Naive B cell (primary cell): Measurements from ENCODE around the gene PTPN7. TPM values are rescaled to one million over a fixed set of nuclear protein-coding genes. Genes with fewer than 3 reads are reported as not detected.

Experiments
- ATAC-seq, 2 donors: fragments of 150-1000 bp; cut with Tn5 transposase; 2 replicates each; pipeline ENCODE4 v1.10.0; 2021; ENCODE audit warnings: low read depth in 2 of 2, mild to moderate bottlenecking in 2 of 2, moderate library complexity in 2 of 2
- DNase-seq: peaks from one replicate; pipeline ENCODE4 v3.0.0; 2022
- H3K27ac Mint-ChIP-seq, 6 donors: one replicate each; pipeline ENCODE4 v1.8.0; 2020 to 2022; ENCODE audit warnings: mild to moderate bottlenecking in 6 of 6, mixed read lengths in 6 of 6, moderate library complexity in 5 of 6, inconsistent platforms in 2 of 6
- H3K27me3 Mint-ChIP-seq, 3 donors: one replicate each; pipeline ENCODE4 v1.8.0; 2021 to 2022; ENCODE audit warnings: mixed read lengths in 3 of 3, mild to moderate bottlenecking in 1 of 3
- H3K36me3 Mint-ChIP-seq, 2 donors: one replicate each; pipeline ENCODE4 v1.8.0; 2020 to 2022; ENCODE audit warnings: mixed read lengths in 2 of 2, inconsistent platforms in 1 of 2, mild to moderate bottlenecking in 1 of 2
- H3K4me1 Mint-ChIP-seq, 3 donors: one replicate each; pipeline ENCODE4 v1.8.0; 2020 to 2022; ENCODE audit warnings: mixed read lengths in 3 of 3, inconsistent platforms in 1 of 3, mild to moderate bottlenecking in 1 of 3, moderate library complexity in 1 of 3
- H3K4me3 Mint-ChIP-seq, 8 donors: one replicate each; pipeline ENCODE4 v1.8.0; 2020 to 2022; ENCODE audit warnings: mild to moderate bottlenecking in 8 of 8, mixed read lengths in 8 of 8, moderate library complexity in 8 of 8, inconsistent platforms in 2 of 8
- H3K9me3 Mint-ChIP-seq, 7 donors: one replicate each; pipeline ENCODE4 v1.8.0; 2020 to 2022; ENCODE audit warnings: mixed read lengths in 7 of 7, mild to moderate bottlenecking in 5 of 7, inconsistent platforms in 2 of 7, moderate library complexity in 1 of 7
- polyA plus RNA-seq, 6 donors: library from polyadenylated mRNA; unstranded; fragments of 300-500 nt; fragmentation: Illumina TruSeq; gene quantifications; one replicate each; pipeline ENCODE4 v1.2.3, GENCODE V29; 2021; ENCODE audit warnings: low read depth in 6 of 6

PTPN7 gene
- polyA plus RNA-seq, 6 donors from 2014 or later, result 19.0 to 41.5 (median 22.9) TPM

DNA sequence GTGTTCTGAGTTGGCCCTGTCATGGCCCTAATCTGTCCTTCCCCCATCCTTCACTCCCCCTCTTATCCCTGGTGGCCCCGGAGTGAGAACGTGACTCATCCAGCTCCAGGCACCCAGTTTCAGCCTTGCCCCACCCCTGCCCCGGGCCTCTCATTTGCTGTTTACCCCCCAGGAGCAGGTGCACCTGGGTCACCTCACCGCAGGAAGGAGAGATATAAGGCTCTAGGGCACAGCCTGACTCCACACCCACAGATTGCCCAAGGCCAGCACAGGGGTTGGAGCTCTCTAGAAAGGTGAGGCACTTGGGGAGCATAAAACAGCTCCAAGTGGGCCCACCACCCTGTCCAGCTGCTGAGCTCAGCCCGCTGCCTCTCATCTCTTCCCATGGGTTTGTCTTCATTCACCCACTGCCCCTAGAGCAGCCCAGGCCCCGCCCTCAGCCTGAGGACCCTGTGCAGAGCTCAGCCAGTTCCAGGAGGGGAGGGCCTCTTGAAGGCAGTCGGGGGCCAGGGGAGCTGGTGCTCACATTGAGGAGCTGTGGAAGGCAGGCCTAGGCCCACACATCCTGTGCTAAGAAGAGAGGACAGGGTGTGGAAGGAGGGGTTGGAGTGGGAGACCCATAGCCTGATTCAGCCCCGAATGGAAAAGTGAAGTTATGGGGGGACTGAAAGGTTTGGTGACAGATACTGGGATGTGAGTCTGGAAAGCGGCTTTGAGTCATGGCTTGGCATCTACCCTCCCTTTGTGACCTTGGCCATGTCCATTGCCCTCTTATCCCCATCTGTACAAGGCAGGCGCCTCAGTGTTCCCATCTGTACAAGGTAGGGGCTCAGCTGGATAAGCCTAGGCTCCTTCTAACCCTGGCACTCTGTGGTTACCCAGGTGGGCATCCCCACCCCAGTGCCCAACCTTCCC, 53.8 kb downstream of the PTPN7 start:
- DNase-seq, result no peak
- no peak for ATAC-seq
- no peak overlapping the region for H3K27ac Mint-ChIP-seq
- H3K4me1 Mint-ChIP-seq, result no peaks in the 10 kb centered on the region
- H3K27me3 Mint-ChIP-seq, result peaks cover 4 to 13% (median 10%) of the 10 kb centered on the region in 3 donors
- no peaks in the 10 kb centered on the region for H3K36me3 Mint-ChIP-seq
- no peaks in the 10 kb centered on the region for H3K9me3 Mint-ChIP-seq
- no peak overlapping the region for H3K4me3 Mint-ChIP-seq

- Mint-ChIP-seq H3K4me1 (no peaks in the 10 kb centered on the region), H3K4me3 (no peak overlapping the region), H3K27me3 (peaks cover 4 to 13% (median 10%) of the 10 kb centered on the region in 3 donors), H3K36me3 (no peaks in the 10 kb centered on the region), H3K9me3 (no peaks in the 10 kb centered on the region), H3K27ac (no peak overlapping the region)
- ATAC-seq (no peak), DNase-seq (no peak)
Observed at GRCh38 chr1:202105571-202106339, 54.6 kb downstream of the PTPN7 start.

DNA sequence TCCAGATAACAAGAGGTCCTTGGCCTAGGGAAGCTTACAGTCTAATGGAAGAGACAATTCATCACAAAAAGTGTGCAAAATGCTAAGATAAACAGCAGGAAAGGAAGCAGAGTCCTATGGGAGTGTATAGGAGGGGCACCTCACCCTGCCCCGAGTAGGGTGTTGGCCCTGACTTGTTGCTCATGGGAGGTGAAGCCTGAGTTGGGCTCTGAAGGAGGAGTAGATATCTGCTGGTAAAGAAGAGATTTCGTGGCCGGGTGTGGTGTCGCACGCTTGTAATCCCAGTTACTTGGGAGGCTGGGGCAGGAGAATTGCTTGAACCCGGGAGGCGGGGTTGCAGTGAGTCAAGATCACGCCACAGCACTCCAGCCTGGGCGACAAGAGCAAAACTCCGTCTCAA, 56.3 kb downstream of the PTPN7 start:
- ATAC-seq, result no peak
- DNase-seq, result no peak
- H3K27me3 Mint-ChIP-seq, result peaks cover 4 to 13% (median 10%) of the 10 kb centered on the region in 3 donors
- H3K4me3 Mint-ChIP-seq, result no peak overlapping the region
- no peak overlapping the region for H3K27ac Mint-ChIP-seq
- H3K36me3 Mint-ChIP-seq, result no peaks in the 10 kb centered on the region
- H3K9me3 Mint-ChIP-seq, result no peaks in the 10 kb centered on the region
- H3K4me1 Mint-ChIP-seq, result no peaks in the 10 kb centered on the region

DNA sequence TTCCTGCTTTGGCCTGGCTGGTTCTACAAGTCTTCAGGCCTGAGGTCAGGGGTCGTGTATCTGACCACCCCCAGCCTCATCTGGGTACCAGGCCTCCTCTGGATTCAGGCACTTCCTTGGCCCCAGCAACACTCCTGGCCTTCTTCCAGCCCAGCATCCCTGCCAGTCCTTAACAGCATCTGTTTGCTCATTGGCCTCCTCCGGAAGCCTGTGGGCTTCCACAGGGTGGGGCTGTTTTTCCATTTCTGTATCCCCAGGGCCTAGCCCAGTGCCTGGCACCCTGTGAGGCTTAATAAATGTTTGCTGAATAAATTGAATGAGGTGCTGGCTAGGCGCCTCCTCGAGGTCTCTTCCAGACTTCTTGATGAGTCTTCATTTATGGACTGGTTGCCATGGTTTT, 59.2 kb downstream of the PTPN7 start:
- H3K27me3 Mint-ChIP-seq, result peaks cover 0 to 17% (median 10%) of the 10 kb centered on the region in 3 donors
- H3K9me3 Mint-ChIP-seq, result no peaks in the 10 kb centered on the region
- no peak overlapping the region for H3K4me3 Mint-ChIP-seq
- ATAC-seq (no peak), DNase-seq (no peak)
- H3K4me1 Mint-ChIP-seq, result no peaks in the 10 kb centered on the region
- H3K27ac Mint-ChIP-seq, result no peak overlapping the region
- no peaks in the 10 kb centered on the region for H3K36me3 Mint-ChIP-seq

Other genes with a start within 250 kb of the PTPN7 start
- gene LMOD1, start 214.1 kb downstream of the PTPN7 start, polyA plus RNA-seq, result not detected
- 10 to 100 TPM; 16.4 to 33.2 (median 24.4) TPM for gene TIMM17A, start 205.1 kb downstream of the PTPN7 start, polyA plus RNA-seq
- gene RNPEP, start 178.0 kb downstream of the PTPN7 start, polyA plus RNA-seq, result 10 to 100 TPM; 28.2 to 50.0 (median 34.7) TPM
- under 1 TPM in 1 of 6 donors, not detected in 5; 0.30 TPM for gene ELF3, start 150.0 kb downstream of the PTPN7 start, polyA plus RNA-seq
- under 1 TPM in 3 of 6 donors, not detected in 3; 0.10 to 0.50 (median 0.37) TPM for gene GPR37L1, start 37.7 kb downstream of the PTPN7 start, polyA plus RNA-seq
- 10 to 100 TPM in 5 of 6 donors, 1 to 10 TPM in 1; 7.3 to 18.0 (median 11.7) TPM for gene ARL8A, start 15.9 kb downstream of the PTPN7 start, polyA plus RNA-seq
- under 1 TPM in 1 of 6 donors, not detected in 5; 0.22 TPM for gene LGR6, start 33.2 kb upstream of the PTPN7 start, polyA plus RNA-seq
- 10 to 100 TPM in 3 of 6 donors, 1 to 10 TPM in 3; 4.6 to 11.2 (median 9.3) TPM for gene UBE2T, start 181.3 kb upstream of the PTPN7 start, polyA plus RNA-seq
- gene PPP1R12B, start 188.1 kb upstream of the PTPN7 start, polyA plus RNA-seq, result 10 to 100 TPM in 1 of 6 donors, 1 to 10 TPM in 4, not detected in 1; 2.3 to 13.5 (median 6.6) TPM